SJSA1 (cell line): ENCODE data around the gene GSK3B. TPM values are rescaled to one million over a fixed set of nuclear protein-coding genes. Genes with fewer than 3 reads are reported as not detected.

Experiments used
- DNase-seq, 2 experiments: peaks; one replicate each; pipeline ENCODE4 v3.0.0-alpha.2; 2015 to 2020; ENCODE audit warnings: low spot score in 2 of 2, low read depth in 1 of 2
- H3K27ac ChIP-seq: fragments of 250-450 bp; sonication (Bioruptor Pico); 2 replicates; pipeline ENCODE4 v1.5.1; 2020; ENCODE audit warnings: mild to moderate bottlenecking, moderate library complexity
- H3K27me3 ChIP-seq: fragments of 250-450 bp; sonication (Bioruptor Pico); replicated peaks from 2 replicates; pipeline ENCODE4 v1.5.1; 2020; ENCODE audit warnings: mild to moderate bottlenecking, moderate library complexity
- H3K36me3 ChIP-seq: fragments of 250-450 bp; sonication (Bioruptor Pico); 2 replicates; pipeline ENCODE4 v1.5.1; 2020; ENCODE audit warnings: mild to moderate bottlenecking
- H3K4me1 ChIP-seq: fragments of 250-450 bp; sonication (Bioruptor Pico); replicated peaks from 2 replicates; pipeline ENCODE4 v1.6.1; 2021; ENCODE audit warnings: mild to moderate bottlenecking
- H3K4me3 ChIP-seq: fragments of 250-450 bp; sonication (Bioruptor Pico); 2 replicates; pipeline ENCODE4 v1.5.1; 2020; ENCODE audit warnings: mild to moderate bottlenecking
- H3K9me3 ChIP-seq: fragments of 250-450 bp; sonication (Bioruptor Pico); replicated peaks from 2 replicates; pipeline ENCODE4 v1.5.1; 2020; ENCODE audit warnings: mild to moderate bottlenecking
- total RNA-seq: library from RNA; depleted of rRNA; stranded (reverse); fragments of >200 nt; shearing (Covaris generic); gene quantifications from 2 replicates; pipeline ENCODE4 v1.2.3, GENCODE V29; 2014

GSK3B gene
- total RNA-seq, 1 experiment from 2014 or later, result 45.5 TPM

GRCh38 chr3:120090422-120090821 lies 3.8 kb downstream of the GSK3B start:
- Histone ChIP-seq H3K27me3 (no peaks in the 10 kb centered on the region), H3K4me1 (peaks cover 7% of the 10 kb centered on the region), H3K27ac (no peak overlapping the region), H3K4me3 (peak overlapping the region; percentile 78), H3K36me3 (peaks cover 16% of the 10 kb centered on the region), H3K9me3 (no peaks in the 10 kb centered on the region)
- DNase-seq, result no peak

GRCh38 chr3:120089089-120089488 lies 5.2 kb downstream of the GSK3B start:
- Histone ChIP-seq H3K4me1 (peaks cover 7% of the 10 kb centered on the region), H3K4me3 (no peak overlapping the region)

GRCh38 chr3:120088622-120089021 lies 5.6 kb downstream of the GSK3B start:
- no peaks in the 10 kb centered on the region for H3K9me3 ChIP-seq
- peaks cover 7% of the 10 kb centered on the region for H3K4me1 ChIP-seq
- no peak for DNase-seq
- peaks cover 7% of the 10 kb centered on the region for H3K36me3 ChIP-seq
- H3K27ac ChIP-seq, result no peak overlapping the region
- H3K27me3 ChIP-seq, result no peaks in the 10 kb centered on the region
- no peak overlapping the region for H3K4me3 ChIP-seq

More at GRCh38 chr3:120089089-120089488, 5.2 kb downstream of the GSK3B start:
- Histone ChIP-seq H3K9me3 (no peaks in the 10 kb centered on the region), H3K27ac (no peak overlapping the region), H3K36me3 (peaks cover 11% of the 10 kb centered on the region), H3K27me3 (no peaks in the 10 kb centered on the region)
- no peak for DNase-seq

GRCh38 chr3:120081719-120082118 lies 12.5 kb downstream of the GSK3B start:
- no peaks in the 10 kb centered on the region for H3K27me3 ChIP-seq
- H3K9me3 ChIP-seq, result no peaks in the 10 kb centered on the region
- no peaks in the 10 kb centered on the region for H3K4me1 ChIP-seq
- peaks cover 4% of the 10 kb centered on the region; the same call in 1 of the 2 replicates for H3K36me3 ChIP-seq
- DNase-seq, result no peak
- H3K27ac ChIP-seq, result no peak overlapping the region
- H3K4me3 ChIP-seq, result no peak overlapping the region

GRCh38 chr3:120080836-120081235 lies 13.4 kb downstream of the GSK3B start:
- H3K36me3 ChIP-seq, result peaks cover 4% of the 10 kb centered on the region; the same call in 1 of the 2 replicates
- no peaks in the 10 kb centered on the region for H3K9me3 ChIP-seq
- H3K27me3 ChIP-seq, result no peaks in the 10 kb centered on the region
- no peak overlapping the region for H3K4me3 ChIP-seq
- DNase-seq, result no peak
- no peak overlapping the region for H3K27ac ChIP-seq
- no peaks in the 10 kb centered on the region for H3K4me1 ChIP-seq

- no peak for DNase-seq
- Histone ChIP-seq H3K36me3 (peaks cover 8% of the 10 kb centered on the region; the same call in 1 of the 2 replicates), H3K4me1 (no peaks in the 10 kb centered on the region), H3K27ac (no peak overlapping the region), H3K9me3 (no peaks in the 10 kb centered on the region), H3K27me3 (no peaks in the 10 kb centered on the region), H3K4me3 (no peak overlapping the region)
These were observed 16.5 kb downstream of the GSK3B start for GRCh38 chr3:120077731-120078130.

GRCh38 chr3:120072867-120073525 lies 21.3 kb downstream of the GSK3B start:
- peaks cover 8% of the 10 kb centered on the region; the same call in 1 of the 2 replicates for H3K36me3 ChIP-seq
- H3K27ac ChIP-seq, result no peak overlapping the region
- no peaks in the 10 kb centered on the region for H3K27me3 ChIP-seq
- no peak for DNase-seq
- H3K9me3 ChIP-seq, result no peaks in the 10 kb centered on the region
- H3K4me1 ChIP-seq, result no peaks in the 10 kb centered on the region
- H3K4me3 ChIP-seq, result no peak overlapping the region

- DNase-seq, result no peak
- Histone ChIP-seq H3K4me1 (no peaks in the 10 kb centered on the region), H3K27ac (no peak overlapping the region), H3K4me3 (no peak overlapping the region), H3K36me3 (peaks cover 4% of the 10 kb centered on the region; the same call in 1 of the 2 replicates), H3K9me3 (no peaks in the 10 kb centered on the region), H3K27me3 (no peaks in the 10 kb centered on the region)
These were observed 23.0 kb downstream of the GSK3B start for GRCh38 chr3:120071259-120071658.

GRCh38 chr3:120070263-120070981 lies 23.8 kb downstream of the GSK3B start:
- no peaks in the 10 kb centered on the region for H3K27me3 ChIP-seq
- DNase-seq, result no peak
- peaks cover 7% of the 10 kb centered on the region; the same call in 1 of the 2 replicates for H3K36me3 ChIP-seq

GRCh38 chr3:120067083-120067482 lies 27.2 kb downstream of the GSK3B start:
- Histone ChIP-seq H3K27me3 (no peaks in the 10 kb centered on the region), H3K4me3 (no peak overlapping the region), H3K27ac (no peak overlapping the region), H3K36me3 (0 out of 2 replicates have a peak, but pooled peaks cover 4% of the 10 kb centered on the region), H3K9me3 (no peaks in the 10 kb centered on the region), H3K4me1 (no peaks in the 10 kb centered on the region)
- DNase-seq, result no peak

More at GRCh38 chr3:120070263-120070981, 23.8 kb downstream of the GSK3B start:
- H3K9me3 ChIP-seq, result no peaks in the 10 kb centered on the region
- H3K27ac ChIP-seq, result no peak overlapping the region
- no peaks in the 10 kb centered on the region for H3K4me1 ChIP-seq
- H3K4me3 ChIP-seq, result no peak overlapping the region

GRCh38 chr3:120066634-120067033 lies 27.6 kb downstream of the GSK3B start:
- no peak for DNase-seq
- Histone ChIP-seq H3K27ac (no peak overlapping the region), H3K4me1 (no peaks in the 10 kb centered on the region)

GRCh38 chr3:120064641-120065040 lies 29.6 kb downstream of the GSK3B start:
- no peaks in the 10 kb centered on the region for H3K9me3 ChIP-seq
- no peak overlapping the region for H3K27ac ChIP-seq
- no peaks in the 10 kb centered on the region for H3K4me1 ChIP-seq
- no peaks in the 10 kb centered on the region for H3K27me3 ChIP-seq
- H3K4me3 ChIP-seq, result no peak overlapping the region
- no peak for DNase-seq
- 0 out of 2 replicates have a peak, but pooled peaks cover 4% of the 10 kb centered on the region for H3K36me3 ChIP-seq

More at GRCh38 chr3:120066634-120067033, 27.6 kb downstream of the GSK3B start:
- Histone ChIP-seq H3K27me3 (no peaks in the 10 kb centered on the region), H3K9me3 (no peaks in the 10 kb centered on the region), H3K4me3 (no peak overlapping the region), H3K36me3 (0 out of 2 replicates have a peak, but pooled peaks cover 4% of the 10 kb centered on the region)

GRCh38 chr3:120062474-120062873 lies 31.8 kb downstream of the GSK3B start:
- H3K27ac ChIP-seq, result no peak overlapping the region
- 0 out of 2 replicates have a peak, but pooled peaks cover 4% of the 10 kb centered on the region for H3K36me3 ChIP-seq
- H3K4me1 ChIP-seq, result no peaks in the 10 kb centered on the region
- no peaks in the 10 kb centered on the region for H3K27me3 ChIP-seq
- H3K4me3 ChIP-seq, result no peak overlapping the region
- no peaks in the 10 kb centered on the region for H3K9me3 ChIP-seq
- DNase-seq, result no peak
